HEK293 (cell line): ENCODE data around the gene IFT43.

Experiments used
- CTCF ChIA-PET: fragments of 350-600 bp; formaldehyde crosslinking; extraction: SDS; loops from one replicate; lab custom pipeline; 2021; ENCODE audit warnings: antibody characterized with exemption; lab: Yijun Ruan, JAX
- POLR2A ChIA-PET: fragments of 300-600 bp; formaldehyde crosslinking; extraction: SDS; loops from one replicate; lab custom pipeline; 2020; ENCODE audit warnings: antibody characterized with exemption, inconsistent platforms; lab: Yijun Ruan, JAX
- H3K27ac ChIP-seq: fragments of 200-500 bp; sonication (Bioruptor generic); 2 replicates; pipeline ENCODE4 v1.5.1; 2014; ENCODE audit warnings: low read depth, low read length, control low read depth, inconsistent platforms; ENCODE audit errors: extremely low read depth
- H3K36me3 ChIP-seq, 2 experiments: fragments of 200-500 bp in 1 of 2; sonication (Bioruptor generic) in 1 of 2; 1 replicate in 1 of 2; 2 replicates in 1 of 2; pipeline ENCODE4 v1.5.1; 2014 to 2017; ENCODE audit warnings: inconsistent platforms in 2 of 2, low read length in 2 of 2; ENCODE audit not compliant: control insufficient read depth in 2 of 2, insufficient read depth in 1 of 2
- H3K4me1 ChIP-seq: fragments of 200-500 bp; sonication (Bioruptor generic); 2 replicates; pipeline ENCODE4 v1.5.1; 2014; ENCODE audit warnings: mild to moderate bottlenecking, low read length, inconsistent platforms; ENCODE audit not compliant: control insufficient read depth, insufficient read depth
- H3K4me3 ChIP-seq: 2 replicates; pipeline ENCODE4 v1.5.1; 2011; ENCODE audit warnings: low read depth, mild to moderate bottlenecking, control low read depth, low read length, moderate library complexity
- H3K9me3 ChIP-seq: fragments of 200-500 bp; sonication (Bioruptor generic); 2 replicates; pipeline ENCODE4 v1.5.1; 2014; ENCODE audit warnings: low read depth, low read length, inconsistent platforms; ENCODE audit not compliant: control insufficient read depth, insufficient read depth
- KLF10 ChIP-seq: fragments of 450-650 bp; IDR thresholded peaks from 2 replicates; pipeline ENCODE4 v1.5.1; 2018; ENCODE audit warnings: missing biosample characterization, mild to moderate bottlenecking, missing genetic modification characterization
- KLF9 ChIP-seq: fragments of 450-650 bp; formaldehyde crosslinking; IDR thresholded peaks from 2 replicates; pipeline ENCODE4 v1.5.1; 2016; ENCODE audit warnings: missing biosample characterization, missing genetic modification characterization, low read depth
- ZBTB1 ChIP-seq: fragments of 450-650 bp; formaldehyde crosslinking; IDR thresholded peaks from 2 replicates; pipeline ENCODE4 v1.5.1; 2016; ENCODE audit warnings: missing biosample characterization, missing genetic modification characterization
- ZBTB21 ChIP-seq: fragments of 450-650 bp; formaldehyde crosslinking; IDR thresholded peaks from 2 replicates; pipeline ENCODE4 v1.5.1; 2017; ENCODE audit warnings: missing biosample characterization, missing genetic modification characterization
- ZBTB48 ChIP-seq: fragments of 450-650 bp; formaldehyde crosslinking; IDR thresholded peaks from 2 replicates; pipeline ENCODE4 v1.5.1; 2016; ENCODE audit warnings: missing biosample characterization, missing genetic modification characterization
- ZEB2 ChIP-seq: fragments of 450-650 bp; formaldehyde crosslinking; IDR thresholded peaks from 2 replicates; pipeline ENCODE4 v1.5.1; 2016; ENCODE audit warnings: missing biosample characterization, missing genetic modification characterization
- ZFP41 ChIP-seq: fragments of 450-650 bp; formaldehyde crosslinking; IDR thresholded peaks from 2 replicates; pipeline ENCODE4 v1.5.1; 2016; ENCODE audit warnings: missing biosample characterization, missing genetic modification characterization, borderline replicate concordance
- ZNF133 ChIP-seq: fragments of 450-650 bp; formaldehyde crosslinking; IDR thresholded peaks from 2 replicates; pipeline ENCODE4 v1.5.1; 2016; ENCODE audit warnings: missing biosample characterization, missing genetic modification characterization
- ZNF138 ChIP-seq: fragments of 450-650 bp; formaldehyde crosslinking; IDR thresholded peaks from 2 replicates; pipeline ENCODE4 v1.5.1; 2016; ENCODE audit warnings: missing biosample characterization, missing genetic modification characterization, borderline replicate concordance
- ZNF2 ChIP-seq: fragments of 450-650 bp; formaldehyde crosslinking; IDR thresholded peaks from 2 replicates; pipeline ENCODE4 v1.5.1; 2016; ENCODE audit warnings: missing biosample characterization, missing genetic modification characterization
- ZNF350 ChIP-seq: fragments of 450-650 bp; formaldehyde crosslinking; IDR thresholded peaks from 2 replicates; pipeline ENCODE4 v1.5.0; 2017; ENCODE audit warnings: missing biosample characterization, mild to moderate bottlenecking, missing genetic modification characterization
- ZNF391 ChIP-seq: fragments of 450-650 bp; formaldehyde crosslinking; IDR thresholded peaks from 2 replicates; pipeline ENCODE4 v1.5.1; 2016; ENCODE audit warnings: low read depth, missing biosample characterization, missing genetic modification characterization, borderline replicate concordance
- ZNF416 ChIP-seq: fragments of 450-650 bp; formaldehyde crosslinking; IDR thresholded peaks from 2 replicates; pipeline ENCODE4 v1.5.1; 2016; ENCODE audit warnings: missing biosample characterization, missing genetic modification characterization
- ZNF514 ChIP-seq: fragments of 450-650 bp; formaldehyde crosslinking; IDR thresholded peaks from 2 replicates; pipeline ENCODE4 v1.5.1; 2016; ENCODE audit warnings: missing biosample characterization, missing genetic modification characterization
- ZNF518A ChIP-seq: fragments of 450-650 bp; formaldehyde crosslinking; conservative IDR thresholded peaks from 2 replicates; pipeline ENCODE4 v1.5.1; 2016; ENCODE audit warnings: low read depth, missing biosample characterization, missing genetic modification characterization
- ZNF558 ChIP-seq: fragments of 450-650 bp; formaldehyde crosslinking; IDR thresholded peaks from 2 replicates; pipeline ENCODE4 v1.5.1; 2016; ENCODE audit warnings: missing biosample characterization, missing genetic modification characterization
- ZNF677 ChIP-seq: fragments of 450-650 bp; IDR thresholded peaks from 2 replicates; pipeline ENCODE4 v1.5.0; 2018; ENCODE audit warnings: missing biosample characterization, mild to moderate bottlenecking, missing genetic modification characterization, moderate library complexity
- ZNF837 ChIP-seq: fragments of 450-650 bp; formaldehyde crosslinking; IDR thresholded peaks from 2 replicates; pipeline ENCODE4 v1.5.1; 2016; ENCODE audit warnings: missing biosample characterization, missing genetic modification characterization
- ZXDB ChIP-seq: fragments of 450-650 bp; formaldehyde crosslinking; IDR thresholded peaks from 2 replicates; pipeline ENCODE4 v1.5.1; 2016; ENCODE audit warnings: missing biosample characterization, missing genetic modification characterization
- TF ChIP-seq, protein P1 (sequence below): fragments of 450-650 bp; formaldehyde crosslinking; conservative IDR thresholded peaks from 2 replicates; pipeline ENCODE4 v1.5.1; 2016; ENCODE audit warnings: low read depth, missing biosample characterization, missing genetic modification characterization
- TF ChIP-seq, protein P2 (sequence below): fragments of 450-650 bp; formaldehyde crosslinking; IDR thresholded peaks from 2 replicates; pipeline ENCODE4 v1.5.1; 2017; ENCODE audit warnings: missing biosample characterization, missing genetic modification characterization

IFT43 gene

GRCh38 chr14:76125511-76125910 is 139.9 kb downstream of the IFT43 start:
- POLR2A ChIA-PET, result no interaction called here
- Histone ChIP-seq H3K27ac (no peak overlapping the region), H3K4me3 (no peak overlapping the region), H3K4me1 (no peaks in the 10 kb centered on the region), H3K9me3 (no peaks in the 10 kb centered on the region), H3K36me3 (no peaks in the 10 kb centered on the region)
- TF ChIP-seq ZBTB1, result no peak
- no peak for TF ChIP-seq ZNF837 (tag by site-specific recombination)
- TF ChIP-seq, protein P1, sequence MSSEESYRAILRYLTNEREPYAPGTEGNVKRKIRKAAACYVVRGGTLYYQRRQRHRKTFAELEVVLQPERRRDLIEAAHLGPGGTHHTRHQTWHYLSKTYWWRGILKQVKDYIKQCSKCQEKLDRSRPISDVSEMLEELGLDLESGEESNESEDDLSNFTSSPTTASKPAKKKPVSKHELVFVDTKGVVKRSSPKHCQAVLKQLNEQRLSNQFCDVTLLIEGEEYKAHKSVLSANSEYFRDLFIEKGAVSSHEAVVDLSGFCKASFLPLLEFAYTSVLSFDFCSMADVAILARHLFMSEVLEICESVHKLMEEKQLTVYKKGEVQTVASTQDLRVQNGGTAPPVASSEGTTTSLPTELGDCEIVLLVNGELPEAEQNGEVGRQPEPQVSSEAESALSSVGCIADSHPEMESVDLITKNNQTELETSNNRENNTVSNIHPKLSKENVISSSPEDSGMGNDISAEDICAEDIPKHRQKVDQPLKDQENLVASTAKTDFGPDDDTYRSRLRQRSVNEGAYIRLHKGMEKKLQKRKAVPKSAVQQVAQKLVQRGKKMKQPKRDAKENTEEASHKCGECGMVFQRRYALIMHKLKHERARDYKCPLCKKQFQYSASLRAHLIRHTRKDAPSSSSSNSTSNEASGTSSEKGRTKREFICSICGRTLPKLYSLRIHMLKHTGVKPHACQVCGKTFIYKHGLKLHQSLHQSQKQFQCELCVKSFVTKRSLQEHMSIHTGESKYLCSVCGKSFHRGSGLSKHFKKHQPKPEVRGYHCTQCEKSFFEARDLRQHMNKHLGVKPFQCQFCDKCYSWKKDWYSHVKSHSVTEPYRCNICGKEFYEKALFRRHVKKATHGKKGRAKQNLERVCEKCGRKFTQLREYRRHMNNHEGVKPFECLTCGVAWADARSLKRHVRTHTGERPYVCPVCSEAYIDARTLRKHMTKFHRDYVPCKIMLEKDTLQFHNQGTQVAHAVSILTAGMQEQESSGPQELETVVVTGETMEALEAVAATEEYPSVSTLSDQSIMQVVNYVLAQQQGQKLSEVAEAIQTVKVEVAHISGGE, result no peak
- no peak for TF ChIP-seq KLF9 (tag by site-specific recombination)
- no peak for TF ChIP-seq KLF10
- TF ChIP-seq ZNF514, result no peak
- TF ChIP-seq, protein P2, sequence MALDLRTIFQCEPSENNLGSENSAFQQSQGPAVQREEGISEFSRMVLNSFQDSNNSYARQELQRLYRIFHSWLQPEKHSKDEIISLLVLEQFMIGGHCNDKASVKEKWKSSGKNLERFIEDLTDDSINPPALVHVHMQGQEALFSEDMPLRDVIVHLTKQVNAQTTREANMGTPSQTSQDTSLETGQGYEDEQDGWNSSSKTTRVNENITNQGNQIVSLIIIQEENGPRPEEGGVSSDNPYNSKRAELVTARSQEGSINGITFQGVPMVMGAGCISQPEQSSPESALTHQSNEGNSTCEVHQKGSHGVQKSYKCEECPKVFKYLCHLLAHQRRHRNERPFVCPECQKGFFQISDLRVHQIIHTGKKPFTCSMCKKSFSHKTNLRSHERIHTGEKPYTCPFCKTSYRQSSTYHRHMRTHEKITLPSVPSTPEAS (tag by site-specific recombination), result no peak
- no peak for TF ChIP-seq ZNF350 (tag by site-specific recombination)
- no peak for TF ChIP-seq ZEB2 (tag by site-specific recombination)
- TF ChIP-seq ZNF391 (tag by site-specific recombination), result no peak
- no peak for TF ChIP-seq ZBTB48 (tag by site-specific recombination)
- no peak for TF ChIP-seq ZFP41 (tag by site-specific recombination)
- CTCF ChIA-PET, result no interaction called here

- ChIA-PET POLR2A (no interaction called here), CTCF (no interaction called here)
- Histone ChIP-seq H3K4me1 (no peaks in the 10 kb centered on the region), H3K27ac (no peak overlapping the region), H3K36me3 (no peaks in the 10 kb centered on the region), H3K9me3 (no peaks in the 10 kb centered on the region), H3K4me3 (no peak overlapping the region)
- TF ChIP-seq ZNF350 (tag by site-specific recombination) (no peak), ZNF138 (no peak), ZNF2 (tag by site-specific recombination) (no peak), ZBTB21 (no peak), ZNF518A (no peak), ZNF677 (no peak), ZNF133 (no peak), ZNF416 (tag by site-specific recombination) (no peak), ZXDB (tag by site-specific recombination) (no peak), ZNF558 (tag by site-specific recombination) (no peak)
- TF ChIP-seq, protein P1, result no peak
Observed at GRCh38 chr14:76126076-76126475, 140.5 kb downstream of the IFT43 start.
